Right lobe of liver (tissue), 6 donors: Measurements from ENCODE around the gene KIZ. TPM values are rescaled to one million over a fixed set of nuclear protein-coding genes. Genes with fewer than 3 reads are reported as not detected.

Source experiments
- ATAC-seq, 4 donors: fragments of 200-7000 bp; cut with Tn5 transposase; one replicate each; pipeline ENCODE4 v1.9.1; 2020; ENCODE audit warnings: mild to moderate bottlenecking in 4 of 4, moderate library complexity in 4 of 4
- DNase-seq, 3 donors: peaks; one replicate each; pipeline ENCODE4 v3.0.0-alpha.2; 2020
- H3K27ac ChIP-seq, 3 donors: fragments of 200-600 bp; one replicate each; pipeline ENCODE4 v1.8.0; 2022
- H3K27me3 ChIP-seq, 2 donors: fragments of 200-600 bp; one replicate each; pipeline ENCODE4 v1.8.0; 2022
- H3K36me3 ChIP-seq, 4 donors: fragments of 200-600 bp; sonication (generic) in 1 of 4; one replicate each; pipeline versions ENCODE4 v1.5.1 to v1.8.0; 2017 to 2022; ENCODE audit warnings: control low read depth in 1 of 4
- H3K4me1 ChIP-seq, 4 donors: fragments of 200-600 bp; sonication (generic) in 1 of 4; one replicate each; pipeline versions ENCODE4 v1.5.1 to v1.8.0; 2017 to 2022; ENCODE audit warnings: control low read depth in 1 of 4
- H3K4me3 ChIP-seq, 3 donors: fragments of 200-600 bp; one replicate each; pipeline ENCODE4 v1.8.0; 2022
- H3K9me3 ChIP-seq, 4 donors: fragments of 200-600 bp; sonication (generic) in 1 of 4; one replicate each; pipeline versions ENCODE4 v1.5.1 to v1.8.0; 2017 to 2022; ENCODE audit warnings: control low read depth in 1 of 4
- POLR2A ChIP-seq: fragments of 450-650 bp; IDR thresholded peaks from one replicate; pipeline ENCODE4 v1.6.1; 2017; ENCODE audit warnings: antibody characterized with exemption, mild to moderate bottlenecking
- WGBS: methylation state at CpG from one replicate; pipeline ENCODE4 v1.1.6; 2018; ENCODE audit warnings: low coverage, low lambda C conversion rate; ENCODE audit not compliant: insufficient coverage; ENCODE audit errors: missing lambda C conversion rate; 5-methylcytosine and 5-hydroxymethylcytosine counted together
- intact Hi-C, 2 donors: fragments of 100-400 bp; cut with DNase I; formaldehyde crosslinking; loops; one replicate each; pipeline versions ENCODE4 v1.11.2 to v1.14.1; 2022
- total RNA-seq, 6 experiments: library from RNA; depleted of rRNA in 2 of 6; stranded (reverse); fragments of >200 nt in 2 of 6; fragmentation: NEBNext Ultra II Directional in 3 of 6; extraction: Animal tissue kit (Norgen Biotek cat#: 25700) in 3 of 6; gene quantifications; one replicate each; pipeline versions ENCODE4 v1.1.0 to v1.2.4, GENCODE V29; 2016 to 2023
- TF ChIP-seq, protein P1 (sequence below), 4 donors: fragments of 200-600 bp in 3 of 4; fragments of 450-650 bp in 1 of 4; IDR thresholded peaks; one replicate each; pipeline versions ENCODE4 v1.5.1 to v1.8.0; 2016 to 2022; ENCODE audit warnings: antibody characterized with exemption in 4 of 4, mild to moderate bottlenecking in 2 of 4
- donor health status: DM: no; HTN: yes; CAD: no.
- donor health status: DM: no; HTN: no; CAD: no.
- donor health status: DM: no; HTN: no; CAD: no.
- donor health status: DM: no; HTN: yes; CAD: no.
- donor health status: DM: no; HTN: yes; CAD: no.

The KIZ gene
- total RNA-seq, 6 experiments from 2014 or later = 5.1 to 11.5 (median 7.4) TPM

DNA sequence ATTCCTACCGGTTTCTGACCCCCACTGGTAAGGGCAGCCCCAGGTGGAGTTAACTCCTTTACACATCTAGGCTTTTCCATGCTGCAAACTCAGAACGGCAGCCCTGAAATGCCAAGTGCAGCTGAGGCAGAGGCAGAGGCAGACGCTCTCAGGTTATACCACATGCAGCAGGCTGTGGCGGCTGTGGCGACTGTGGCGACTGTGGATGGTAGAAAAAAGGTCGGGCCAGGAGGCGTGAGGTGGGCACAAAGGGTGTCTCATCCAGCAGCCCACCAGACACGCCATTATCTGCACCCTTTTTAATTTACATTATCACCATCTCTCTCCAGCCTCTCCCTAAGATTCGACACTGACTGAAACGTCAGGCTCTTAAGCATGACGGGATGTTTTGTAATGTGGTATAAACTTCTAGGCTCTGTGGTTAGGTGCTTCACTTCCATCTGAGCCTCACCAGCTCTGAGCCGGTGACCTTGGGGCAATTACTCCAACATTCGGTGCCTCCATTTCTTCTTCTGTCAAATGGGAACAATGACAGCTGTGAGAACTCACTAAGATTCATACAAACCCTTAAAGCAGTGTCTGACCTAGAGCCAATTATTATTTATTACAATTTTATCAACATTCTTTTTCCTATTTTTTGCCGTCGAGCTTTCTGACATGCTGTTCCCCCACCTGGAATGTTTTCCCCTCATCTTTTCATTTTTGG, 8.2 kb downstream of the KIZ start:
- WGBS = 92% methylated on average over 8 of the region's 16 CpGs
- no peak for ATAC-seq
- no peak overlapping the region for H3K27ac ChIP-seq
- TF ChIP-seq POLR2A = no peak
- TF ChIP-seq, protein P1, sequence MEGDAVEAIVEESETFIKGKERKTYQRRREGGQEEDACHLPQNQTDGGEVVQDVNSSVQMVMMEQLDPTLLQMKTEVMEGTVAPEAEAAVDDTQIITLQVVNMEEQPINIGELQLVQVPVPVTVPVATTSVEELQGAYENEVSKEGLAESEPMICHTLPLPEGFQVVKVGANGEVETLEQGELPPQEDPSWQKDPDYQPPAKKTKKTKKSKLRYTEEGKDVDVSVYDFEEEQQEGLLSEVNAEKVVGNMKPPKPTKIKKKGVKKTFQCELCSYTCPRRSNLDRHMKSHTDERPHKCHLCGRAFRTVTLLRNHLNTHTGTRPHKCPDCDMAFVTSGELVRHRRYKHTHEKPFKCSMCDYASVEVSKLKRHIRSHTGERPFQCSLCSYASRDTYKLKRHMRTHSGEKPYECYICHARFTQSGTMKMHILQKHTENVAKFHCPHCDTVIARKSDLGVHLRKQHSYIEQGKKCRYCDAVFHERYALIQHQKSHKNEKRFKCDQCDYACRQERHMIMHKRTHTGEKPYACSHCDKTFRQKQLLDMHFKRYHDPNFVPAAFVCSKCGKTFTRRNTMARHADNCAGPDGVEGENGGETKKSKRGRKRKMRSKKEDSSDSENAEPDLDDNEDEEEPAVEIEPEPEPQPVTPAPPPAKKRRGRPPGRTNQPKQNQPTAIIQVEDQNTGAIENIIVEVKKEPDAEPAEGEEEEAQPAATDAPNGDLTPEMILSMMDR (IDR thresholded peaks at IDR 0.05) = no peak
- intact Hi-C loops = no loop called here
- no peaks in the 10 kb centered on the region for H3K36me3 ChIP-seq
- no peaks in the 10 kb centered on the region for H3K4me1 ChIP-seq
- no peaks in the 10 kb centered on the region for H3K27me3 ChIP-seq
- DNase-seq = no peak
- no peak overlapping the region for H3K4me3 ChIP-seq
- H3K9me3 ChIP-seq = no peaks in the 10 kb centered on the region

DNA sequence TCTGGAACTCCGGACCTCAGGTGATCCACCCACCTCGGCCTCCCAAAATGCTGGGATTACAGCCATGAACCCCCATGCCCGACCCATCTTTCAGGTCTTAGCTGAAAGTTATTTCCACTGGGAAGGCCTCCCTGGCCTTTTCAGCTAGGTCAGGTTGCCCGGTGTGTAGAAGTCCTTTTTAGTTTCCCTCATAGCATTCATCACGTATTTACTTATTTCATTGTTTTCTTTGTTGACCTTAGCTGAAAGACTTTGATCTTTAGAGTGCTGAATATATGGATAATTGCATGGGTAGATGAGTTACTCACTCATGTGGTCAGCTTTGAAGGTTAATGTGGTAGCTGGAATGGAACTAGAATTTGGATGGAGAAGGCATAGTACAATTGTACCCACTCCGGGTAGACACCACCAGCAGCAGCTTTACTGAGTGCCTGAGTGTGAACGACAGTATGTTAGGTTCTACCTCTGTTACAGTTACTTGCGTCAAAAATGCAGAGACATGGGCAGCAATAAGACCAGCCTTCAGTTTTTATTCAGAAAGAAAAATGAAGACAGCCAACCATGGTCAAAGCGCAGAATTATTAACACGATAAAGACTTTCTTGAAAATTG, 9.1 kb downstream of the KIZ start:
- TF ChIP-seq, protein P1 (IDR thresholded peaks at IDR 0.05) = no peak
- no peak for TF ChIP-seq POLR2A
- Histone ChIP-seq H3K27me3 (no peaks in the 10 kb centered on the region), H3K36me3 (no peaks in the 10 kb centered on the region), H3K9me3 (no peaks in the 10 kb centered on the region), H3K27ac (no peak overlapping the region), H3K4me3 (no peak overlapping the region), H3K4me1 (no peaks in the 10 kb centered on the region)
- ATAC-seq (no peak), DNase-seq (no peak)
- intact Hi-C loops = no loop called here
- 95% methylated on average over 9 of the region's 10 CpGs for WGBS

DNA sequence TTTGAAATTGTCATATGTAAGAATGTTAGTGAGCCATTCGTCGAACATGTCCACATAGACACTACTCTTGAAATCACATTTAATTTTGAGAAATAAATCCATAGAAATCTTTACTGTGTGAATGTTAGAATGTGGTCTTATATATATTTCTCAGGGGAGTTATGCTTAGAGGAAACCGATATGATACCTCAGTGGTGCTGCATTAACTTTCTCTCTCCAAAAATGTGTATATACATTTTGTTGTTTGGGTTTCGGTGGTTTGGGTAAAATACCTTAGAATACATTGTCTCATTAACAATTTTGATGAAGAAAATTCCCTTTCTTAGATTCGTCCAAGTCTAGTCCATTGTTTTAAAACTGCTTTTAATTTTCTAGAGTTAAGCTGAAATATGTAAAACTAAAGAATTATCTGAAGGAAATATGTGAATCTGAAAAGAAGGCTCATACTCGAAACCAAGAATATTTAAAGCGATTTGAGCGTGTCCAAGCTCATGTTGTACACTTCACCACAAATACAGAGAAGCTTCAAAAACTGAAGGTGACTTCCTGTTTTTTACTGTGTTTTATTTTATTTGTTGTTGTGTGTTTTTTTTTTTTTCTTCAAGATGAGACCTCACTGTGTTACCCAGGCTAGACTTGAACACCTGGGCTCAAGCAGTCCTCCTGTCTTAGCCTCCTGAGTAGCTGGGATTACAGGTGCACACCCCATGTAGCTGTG, 10.3 kb downstream of the KIZ start:
- no peak for DNase-seq
- TF ChIP-seq, protein P1 (IDR thresholded peaks at IDR 0.05) = no peak
- TF ChIP-seq POLR2A = no peak
- Histone ChIP-seq H3K36me3 (no peaks in the 10 kb centered on the region), H3K27me3 (no peaks in the 10 kb centered on the region), H3K27ac (no peak overlapping the region), H3K9me3 (no peaks in the 10 kb centered on the region), H3K4me3 (no peak overlapping the region), H3K4me1 (no peaks in the 10 kb centered on the region)
- intact Hi-C loops = no loop called here
- 90% methylated on average over 8 of the region's 8 CpGs for WGBS
- no peak for ATAC-seq

DNA sequence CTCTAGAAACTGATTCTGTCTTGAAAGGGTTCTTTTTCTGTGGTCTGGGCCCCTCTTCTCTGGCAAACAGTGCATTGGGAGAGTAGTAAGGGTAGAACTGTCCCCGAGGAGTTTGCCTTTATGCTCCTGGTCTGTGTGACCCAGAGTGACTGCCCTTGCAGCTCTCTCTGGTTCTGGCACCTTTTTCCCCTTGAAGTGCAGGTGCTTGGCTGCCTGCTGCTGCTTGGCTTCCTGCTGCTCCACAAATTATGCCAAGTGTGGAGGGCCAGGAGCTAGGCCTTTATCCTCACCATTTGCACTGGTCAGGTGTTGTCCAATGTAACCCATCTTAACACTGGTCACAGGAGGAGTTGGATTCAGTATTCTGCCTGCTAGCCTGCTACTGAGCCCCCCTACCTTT, 11.2 kb downstream of the KIZ start:
- H3K9me3 ChIP-seq = no peaks in the 10 kb centered on the region
- no peak overlapping the region for H3K4me3 ChIP-seq
- intact Hi-C loops = no loop called here
- H3K36me3 ChIP-seq = no peaks in the 10 kb centered on the region
- no peak for DNase-seq
- ATAC-seq = no peak
- no peak overlapping the region for H3K27ac ChIP-seq
- H3K27me3 ChIP-seq = no peaks in the 10 kb centered on the region
- TF ChIP-seq, protein P1 (IDR thresholded peaks at IDR 0.05) = no peak
- TF ChIP-seq POLR2A = no peak
- WGBS = no CpG with 5 or more reads among the region's 1 CpG
- no peaks in the 10 kb centered on the region for H3K4me1 ChIP-seq
